GM12878 (cell line): ENCODE data around the gene SLC6A7. TPM values are rescaled to one million over a fixed set of nuclear protein-coding genes. Genes with fewer than 3 reads are reported as not detected.

Source experiments
- ATAC-seq: fragments of 200-7000 bp; cut with Tn5 transposase; 3 replicates; pipeline ENCODE4 v1.9.1; 2020; ENCODE audit warnings: mild to moderate bottlenecking, moderate library complexity
- BruUV-seq: library from RNA; stranded (reverse); fragments of 400-500 nt; replicated peaks from 2 replicates; lab custom pipeline; 2021; lab: Mats Ljungman, UMichigan
- CTCF ChIA-PET: fragments of 300-600 bp; sonication (Branson Sonifier 250); formaldehyde crosslinking; extraction: SDS; loops from one replicate; lab custom pipeline; 2021; ENCODE audit warnings: inconsistent platforms; lab: Yijun Ruan, JAX
- POLR2A ChIA-PET: fragments of 350-600 bp; formaldehyde crosslinking; extraction: SDS; loops from one replicate; lab custom pipeline; 2021; ENCODE audit warnings: inconsistent platforms; lab: Charles Lee
- RAD21 ChIA-PET: fragments of 300-600 bp; sonication (Branson Sonifier 250); formaldehyde crosslinking; loops from one replicate; lab custom pipeline; 2023; ENCODE audit warnings: antibody characterized with exemption; ENCODE audit not compliant: unreplicated experiment; lab: Charles Lee
- SMC1A ChIA-PET: fragments of 300-600 bp; sonication (Branson Sonifier 250); formaldehyde crosslinking; loops from one replicate; lab custom pipeline; 2023; ENCODE audit not compliant: unreplicated experiment, uncharacterized antibody; lab: Charles Lee
- DNase-seq: peaks from one replicate; pipeline ENCODE4 v3.0.0-alpha.2; 2011; ENCODE audit warnings: low read depth, low spot score
- FAIRE-seq: peaks from 3 replicates; lab custom pipeline; 2011; peaks lifted over from hg19 to GRCh38; lab: Jason Lieb, UNC
- H2AFZ ChIP-seq: 2 replicates; pipeline ENCODE4 v1.6.0; 2011; ENCODE audit warnings: low read depth, low read length, control low read depth; ENCODE audit not compliant: control insufficient read depth
- H3K27ac ChIP-seq: 2 replicates; pipeline ENCODE4 v1.5.1; 2011; ENCODE audit warnings: control low read depth; ENCODE audit not compliant: control insufficient read depth, insufficient read depth
- H3K27me3 ChIP-seq, 2 experiments: replicated peaks in 1 of 2; 2 replicates each; pipeline versions ENCODE4 v1.6.0 to v1.6.1; 2011; ENCODE audit warnings: low read length in 1 of 2; ENCODE audit not compliant: control insufficient read depth in 2 of 2, insufficient read depth in 2 of 2
- H3K36me3 ChIP-seq, 2 experiments: 2 replicates each; pipeline ENCODE4 v1.5.1; 2011; ENCODE audit warnings: low read length in 1 of 2; ENCODE audit not compliant: control insufficient read depth in 2 of 2, insufficient read depth in 2 of 2
- H3K4me1 ChIP-seq: 2 replicates; pipeline ENCODE4 v1.6.1; 2011; ENCODE audit warnings: mild to moderate bottlenecking, low read length, moderate library complexity, mixed read lengths; ENCODE audit not compliant: control insufficient read depth, insufficient read depth
- H3K4me2 ChIP-seq: 2 replicates; pipeline ENCODE4 v1.6.0; 2011; ENCODE audit warnings: control low read depth; ENCODE audit not compliant: control insufficient read depth, insufficient read depth
- H3K4me3 ChIP-seq: fragments of 200-600 bp; sonication (generic); 2 replicates; pipeline ENCODE4 v1.5.1; 2016
- H3K79me2 ChIP-seq: 2 replicates; pipeline ENCODE4 v1.6.0; 2011; ENCODE audit warnings: low read length; ENCODE audit not compliant: control insufficient read depth, insufficient read depth
- H3K9ac ChIP-seq: 2 replicates; pipeline ENCODE4 v1.8.0; 2011; ENCODE audit warnings: low read length, control low read depth, mixed read lengths; ENCODE audit not compliant: control insufficient read depth, insufficient read depth
- H3K9me3 ChIP-seq: replicated peaks from 3 replicates; pipeline ENCODE4 v1.5.1; 2011; ENCODE audit warnings: mild to moderate bottlenecking, low read length; ENCODE audit not compliant: control insufficient read depth, insufficient read depth
- H4K20me1 ChIP-seq: 2 replicates; pipeline ENCODE4 v1.6.0; 2011; ENCODE audit not compliant: control insufficient read depth, insufficient read depth
- ASH2L ChIP-seq: fragments of 300-600, 200-600 bp; sonication (generic); IDR thresholded peaks from 2 replicates; pipeline ENCODE4 v1.6.1; 2017; ENCODE audit warnings: low read depth, mild to moderate bottlenecking, borderline replicate concordance
- EGR1 ChIP-seq, 2 experiments: IDR thresholded peaks; 1 replicate in 1 of 2; 2 replicates in 1 of 2; pipeline ENCODE4 v1.6.1; 2011 to 2012; ENCODE audit warnings: low read depth in 2 of 2, low read length in 2 of 2, borderline replicate concordance in 1 of 2, mild to moderate bottlenecking in 1 of 2, moderate library complexity in 1 of 2
- HDAC6 ChIP-seq: fragments of 200-600 bp; sonication (generic); IDR thresholded peaks from one replicate; pipeline ENCODE4 v1.8.0; 2017; ENCODE audit warnings: antibody characterized with exemption; ENCODE audit not compliant: unreplicated experiment
- IKZF2 ChIP-seq, 2 experiments: fragments of 450-650 bp; IDR thresholded peaks; 2 replicates each; pipeline ENCODE4 v1.6.1; 2017; ENCODE audit warnings: mild to moderate bottlenecking in 2 of 2, moderate library complexity in 2 of 2
- NFXL1 ChIP-seq: fragments of 450-650 bp; IDR thresholded peaks from 2 replicates; pipeline ENCODE4 v1.6.1; 2017; ENCODE audit warnings: antibody characterized with exemption, mild to moderate bottlenecking, borderline replicate concordance
- WGBS: methylation state at CpG from one replicate; pipeline ENCODE4 v1.1.6; 2016; ENCODE audit warnings: low lambda C conversion rate; ENCODE audit not compliant: insufficient replicate concordance, insufficient coverage; ENCODE audit errors: missing lambda C conversion rate; 5-methylcytosine and 5-hydroxymethylcytosine counted together
- in situ Hi-C: fragments of 300-500 bp; cut with MboI; formaldehyde crosslinking; loops from 9 replicates; pipeline ENCODE4 v1.14.3; 2018; ENCODE audit warnings: mixed read lengths
- intact Hi-C: fragments of 100-400 bp; cut with micrococcal nuclease; formaldehyde crosslinking; loops from one replicate; pipeline ENCODE4 v1.14.2; 2022; ENCODE audit not compliant: unreplicated experiment
- polyA plus RNA-seq, 11 experiments: library from polyadenylated mRNA; depleted of rRNA in 4 of 11; unstranded in 6 of 11; stranded (reverse) in 5 of 11; fragments of >200 nt; fragmentation: Nextera tagmentation in 4 of 11; fragmentation: Illumina TruSeq in 1 of 11; extraction: Ambion mirVana in 4 of 11; extraction: Trizol in 1 of 11; gene quantifications; 1 replicate in 1 of 11; 2 replicates in 10 of 11; pipeline versions ENCODE4 v1.2.1 to v1.2.3, GENCODE V29; 2011 to 2016; ENCODE audit warnings: inconsistent platforms in 2 of 11, missing spikeins in 2 of 11, low read depth in 1 of 11
- total RNA-seq, 4 experiments: library from RNA; depleted of rRNA in 3 of 4; stranded (reverse); fragments of >200 nt in 3 of 4; fragmentation: Illumina TruSeq in 1 of 4; extraction: Trizol in 1 of 4; gene quantifications; 2 replicates each; pipeline versions ENCODE4 v1.2.1 to v1.2.3, GENCODE V29; 2013 to 2021
- TF ChIP-seq, protein P1 (sequence below): fragments of 450-650 bp; IDR thresholded peaks from 2 replicates; pipeline ENCODE4 v1.6.1; 2016; ENCODE audit warnings: mild to moderate bottlenecking
- TF ChIP-seq, protein P2 (sequence below): IDR thresholded peaks from 2 replicates; pipeline ENCODE4 v1.6.1; 2011; ENCODE audit warnings: low read depth, low read length, improper control_type of control experiment, borderline replicate concordance

The SLC6A7 gene
- total and polyA plus RNA-seq, 10 of the 15 experiments (the other 5 are each of a cell fraction or from before 2014, with no cell fraction given) = 0.01 to 0.15 (median 0.06) TPM; not detected in 7

DNA sequence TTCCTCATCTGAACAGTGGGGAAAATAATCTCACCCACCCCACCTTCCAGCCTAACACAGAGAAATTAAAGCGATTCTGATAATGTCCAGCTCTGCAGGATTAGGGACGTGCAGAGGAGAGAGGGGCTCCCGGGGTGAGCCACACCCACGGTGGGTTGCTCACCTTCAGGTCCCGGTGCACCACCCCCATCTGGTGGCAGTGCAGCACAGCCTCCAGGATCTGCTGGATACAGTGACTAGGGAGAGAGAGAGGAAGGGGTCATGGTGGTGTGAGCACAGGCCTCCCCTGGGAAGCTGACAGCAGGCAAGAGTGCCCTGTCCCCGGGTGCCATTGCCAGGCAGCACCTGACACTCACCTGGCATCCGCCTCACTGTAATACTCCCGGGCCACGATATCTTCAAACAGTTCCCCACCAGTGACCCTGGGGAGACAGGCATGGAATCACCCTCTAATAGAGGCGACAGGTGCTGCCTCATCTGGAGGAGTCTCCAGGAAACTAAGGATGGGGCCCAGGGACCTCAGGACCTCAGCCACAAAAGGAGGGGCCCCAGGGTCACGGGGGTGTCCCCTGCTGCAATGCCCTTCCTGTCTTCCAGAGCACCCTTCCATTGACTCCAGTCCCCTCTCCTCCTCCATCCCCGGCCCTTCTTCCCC lies 66.7 kb downstream of the SLC6A7 start (continued):
- no peak for TF ChIP-seq ASH2L
- no peak for TF ChIP-seq HDAC6
- no peak for TF ChIP-seq IKZF2 (IDR thresholded peaks at IDR 0.05)

DNA sequence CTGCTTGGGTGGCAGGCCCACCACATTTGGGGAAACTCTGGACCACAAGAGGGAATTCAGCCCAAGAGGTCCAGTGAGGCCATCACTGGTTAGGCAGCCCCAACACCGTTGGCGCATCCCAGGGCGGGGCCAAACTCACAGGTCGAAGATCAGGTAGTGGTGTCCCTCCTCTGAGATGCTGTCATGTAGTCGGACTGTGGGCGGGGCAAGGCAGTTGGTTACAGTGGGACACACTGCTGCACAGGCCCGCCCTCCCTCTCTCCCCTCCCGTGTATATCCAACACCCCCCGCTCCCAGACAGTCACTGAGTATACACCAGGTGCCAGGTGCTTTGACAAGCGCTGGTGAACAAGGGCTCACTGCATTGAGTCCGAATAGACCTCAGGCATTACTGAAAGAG lies 67.6 kb downstream of the SLC6A7 start:
- no peaks in the 10 kb centered on the region for H3K4me1 ChIP-seq
- intact Hi-C loops = no loop called here
- ATAC-seq (no peak), FAIRE-seq (no peak), DNase-seq (no peak)
- H3K4me2 ChIP-seq = no peak overlapping the region
- no peaks in the 10 kb centered on the region for H3K9me3 ChIP-seq
- H4K20me1 ChIP-seq = no peaks in the 10 kb centered on the region
- no peak overlapping the region for H3K9ac ChIP-seq
- no TSS peak for BruUV-seq
- no peaks in the 10 kb centered on the region for H3K36me3 ChIP-seq
- no peak overlapping the region for H2AFZ ChIP-seq
- ChIA-PET CTCF (interaction anchor here (1.1 to 1.2 kb wide), 2 partner anchors 95 to 236 kb away, joined by 3 to 4 read pairs; no protein-coding TSS in a partner anchor), SMC1A (no interaction called here), POLR2A (no interaction called here), RAD21 (no interaction called here)
- H3K27me3 ChIP-seq = peaks cover 0 to 2% of the 10 kb centered on the region in 2 experiments; a peak in 2 of 4 replicates
- no peak overlapping the region for H3K4me3 ChIP-seq
- H3K27ac ChIP-seq = no peak overlapping the region
- H3K79me2 ChIP-seq = no peaks in the 10 kb centered on the region
- in situ Hi-C loops = no loop called here
- no peak for TF ChIP-seq EGR1 (IDR thresholded peaks at IDR 0.05; ENCODE audit: borderline replicate concordance in 1 of 2, low read depth in 2 of 2, low read length in 2 of 2)
- no peak for TF ChIP-seq NFXL1
- TF ChIP-seq, protein P1, sequence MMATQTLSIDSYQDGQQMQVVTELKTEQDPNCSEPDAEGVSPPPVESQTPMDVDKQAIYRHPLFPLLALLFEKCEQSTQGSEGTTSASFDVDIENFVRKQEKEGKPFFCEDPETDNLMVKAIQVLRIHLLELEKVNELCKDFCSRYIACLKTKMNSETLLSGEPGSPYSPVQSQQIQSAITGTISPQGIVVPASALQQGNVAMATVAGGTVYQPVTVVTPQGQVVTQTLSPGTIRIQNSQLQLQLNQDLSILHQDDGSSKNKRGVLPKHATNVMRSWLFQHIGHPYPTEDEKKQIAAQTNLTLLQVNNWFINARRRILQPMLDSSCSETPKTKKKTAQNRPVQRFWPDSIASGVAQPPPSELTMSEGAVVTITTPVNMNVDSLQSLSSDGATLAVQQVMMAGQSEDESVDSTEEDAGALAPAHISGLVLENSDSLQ = no peak
- TF ChIP-seq, protein P2, sequence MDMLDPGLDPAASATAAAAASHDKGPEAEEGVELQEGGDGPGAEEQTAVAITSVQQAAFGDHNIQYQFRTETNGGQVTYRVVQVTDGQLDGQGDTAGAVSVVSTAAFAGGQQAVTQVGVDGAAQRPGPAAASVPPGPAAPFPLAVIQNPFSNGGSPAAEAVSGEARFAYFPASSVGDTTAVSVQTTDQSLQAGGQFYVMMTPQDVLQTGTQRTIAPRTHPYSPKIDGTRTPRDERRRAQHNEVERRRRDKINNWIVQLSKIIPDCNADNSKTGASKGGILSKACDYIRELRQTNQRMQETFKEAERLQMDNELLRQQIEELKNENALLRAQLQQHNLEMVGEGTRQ = no peak
- WGBS = 38% methylated on average over 11 of the region's 11 CpGs
